Measurements from ENCODE around the gene CFAP61.

DNA sequence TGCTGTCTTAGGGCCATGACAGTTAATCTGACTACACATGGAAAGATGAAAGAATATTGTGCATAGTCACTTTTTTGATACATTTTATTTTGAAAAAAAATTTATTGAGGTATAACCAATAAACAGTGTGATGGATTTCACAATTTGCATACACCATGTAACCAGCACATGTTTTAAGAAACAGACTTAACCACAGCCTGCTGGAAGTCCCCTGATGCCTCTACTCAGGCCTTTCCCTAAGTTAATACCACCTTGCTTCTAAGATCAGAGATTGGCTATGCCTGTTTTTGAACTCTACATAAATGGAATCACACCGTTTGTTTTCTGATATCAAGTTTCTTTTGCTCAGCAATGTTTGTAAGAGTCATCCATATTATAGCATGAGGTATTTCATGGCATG, 136.3 kb downstream of the CFAP61 start:
- TF ChIP-seq, protein P1, sequence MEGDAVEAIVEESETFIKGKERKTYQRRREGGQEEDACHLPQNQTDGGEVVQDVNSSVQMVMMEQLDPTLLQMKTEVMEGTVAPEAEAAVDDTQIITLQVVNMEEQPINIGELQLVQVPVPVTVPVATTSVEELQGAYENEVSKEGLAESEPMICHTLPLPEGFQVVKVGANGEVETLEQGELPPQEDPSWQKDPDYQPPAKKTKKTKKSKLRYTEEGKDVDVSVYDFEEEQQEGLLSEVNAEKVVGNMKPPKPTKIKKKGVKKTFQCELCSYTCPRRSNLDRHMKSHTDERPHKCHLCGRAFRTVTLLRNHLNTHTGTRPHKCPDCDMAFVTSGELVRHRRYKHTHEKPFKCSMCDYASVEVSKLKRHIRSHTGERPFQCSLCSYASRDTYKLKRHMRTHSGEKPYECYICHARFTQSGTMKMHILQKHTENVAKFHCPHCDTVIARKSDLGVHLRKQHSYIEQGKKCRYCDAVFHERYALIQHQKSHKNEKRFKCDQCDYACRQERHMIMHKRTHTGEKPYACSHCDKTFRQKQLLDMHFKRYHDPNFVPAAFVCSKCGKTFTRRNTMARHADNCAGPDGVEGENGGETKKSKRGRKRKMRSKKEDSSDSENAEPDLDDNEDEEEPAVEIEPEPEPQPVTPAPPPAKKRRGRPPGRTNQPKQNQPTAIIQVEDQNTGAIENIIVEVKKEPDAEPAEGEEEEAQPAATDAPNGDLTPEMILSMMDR (IDR thresholded peaks at IDR 0.05): no peak
- no peak for TF ChIP-seq POLR2AphosphoS5 (IDR thresholded peaks at IDR 0.05; ENCODE audit: low read depth, low read length)
